H1 (cell line): ENCODE measurements around the gene RRP1B. TPM values are rescaled to one million over a fixed set of nuclear protein-coding genes. Genes with fewer than 3 reads are reported as not detected.

Experiments
- microRNA-seq, 2 experiments: library from miRNA; unstranded; fragments of <30 nt; microRNA quantifications; one replicate each; pipeline versions ENCODE4 to v1.2.0, GENCODE V29; 2016 to 2020; ENCODE audit warnings: borderline microRNAs expressed in 2 of 2, borderline number of aligned reads in 2 of 2, borderline replicate concordance in 1 of 2
- polyA plus RNA-seq, 7 experiments: library from polyadenylated mRNA; depleted of rRNA in 3 of 7; stranded (reverse) in 5 of 7; unstranded in 2 of 7; fragments of >200 nt in 5 of 7; fragments of 200-250 nt in 2 of 7; gene quantifications; 1 replicate in 5 of 7; 2 replicates in 1 of 7; 4 replicates in 1 of 7; pipeline versions ENCODE4 v1.2.1 to v1.2.3, GENCODE V29; 2011 to 2013; ENCODE audit warnings: missing spikeins in 2 of 7, mixed read lengths in 2 of 7
- small RNA-seq: library from polyadenylated mRNA; stranded (forward); fragments of <200 nt; extraction: miRNeasy Mini kit (QIAGEN cat#:217004); gene quantifications from one replicate; pipeline ENCODE3, GENCODE V24; 2013; ENCODE audit not compliant: insufficient read depth
- total RNA-seq: library from RNA; stranded (reverse); fragmentation: NEBNext Ultra II Directional; extraction: Animal tissue kit (Norgen Biotek cat#: 25700); gene quantifications from 2 replicates; pipeline ENCODE4 v1.2.1, GENCODE V29; 2021

The RRP1B gene
- total and polyA plus RNA-seq, 2 of the 8 experiments (the other 6 are each of a cell fraction or from before 2014, with no cell fraction given): 25.8 to 97.3 TPM

Small RNA genes lying within 50 kb of the gene (microRNA-seq; reads per million reads assigned to microRNA genes)
- gene MIR6070: 0 reads per million in 2 experiments

Small RNA genes lying within 50 kb of the gene (small RNA-seq; reads per million reads assigned to genes)
- not detected for gene MIR6070

Other genes starting within 250 kb of the RRP1B start
- 5.5 and 6.7 TPM in 2 replicates for gene SIK1, start 232.4 kb upstream of the RRP1B start, total RNA-seq
- 1.4 and 1.5 TPM in 2 replicates for gene SIK1, start 232.4 kb upstream of the RRP1B start, polyA plus RNA-seq (2011; rRNA removed)
- 0.71 and 0.93 TPM in 2 replicates for gene HSF2BP, start 72 bp upstream of the RRP1B start, total RNA-seq
- gene HSF2BP, start 72 bp upstream of the RRP1B start, polyA plus RNA-seq (2011; rRNA removed): 0.51 and 0.52 TPM in 2 replicates
- 112 and 116 TPM in 2 replicates for gene PDXK, start 59.6 kb downstream of the RRP1B start, total RNA-seq
- gene PDXK, start 59.6 kb downstream of the RRP1B start, polyA plus RNA-seq (2011; rRNA removed): 78.0 and 98.0 TPM in 2 replicates
- gene CSTB, start 116.7 kb downstream of the RRP1B start, total RNA-seq: 53.8 and 54.5 TPM in 2 replicates
- 63.1 and 64.1 TPM in 2 replicates for gene CSTB, start 116.7 kb downstream of the RRP1B start, polyA plus RNA-seq (2011; rRNA removed)
- gene RRP1, start 130.0 kb downstream of the RRP1B start, total RNA-seq: 54.3 and 55.2 TPM in 2 replicates
- 11.6 and 22.8 TPM in 2 replicates for gene RRP1, start 130.0 kb downstream of the RRP1B start, polyA plus RNA-seq (2011; rRNA removed)
- 5.8 and 5.9 TPM in 2 replicates for gene AGPAT3, start 205.7 kb downstream of the RRP1B start, total RNA-seq
- gene AGPAT3, start 205.7 kb downstream of the RRP1B start, polyA plus RNA-seq (2011; rRNA removed): 6.7 and 7.3 TPM in 2 replicates